Measurements from ENCODE around the gene MYO16. TPM values are rescaled to one million over a fixed set of nuclear protein-coding genes. Genes with fewer than 3 reads are reported as not detected.

Gene MYO16
- total RNA-seq, 2 experiments from 2014 or later, result 0.53 to 1.1 TPM

DNA sequence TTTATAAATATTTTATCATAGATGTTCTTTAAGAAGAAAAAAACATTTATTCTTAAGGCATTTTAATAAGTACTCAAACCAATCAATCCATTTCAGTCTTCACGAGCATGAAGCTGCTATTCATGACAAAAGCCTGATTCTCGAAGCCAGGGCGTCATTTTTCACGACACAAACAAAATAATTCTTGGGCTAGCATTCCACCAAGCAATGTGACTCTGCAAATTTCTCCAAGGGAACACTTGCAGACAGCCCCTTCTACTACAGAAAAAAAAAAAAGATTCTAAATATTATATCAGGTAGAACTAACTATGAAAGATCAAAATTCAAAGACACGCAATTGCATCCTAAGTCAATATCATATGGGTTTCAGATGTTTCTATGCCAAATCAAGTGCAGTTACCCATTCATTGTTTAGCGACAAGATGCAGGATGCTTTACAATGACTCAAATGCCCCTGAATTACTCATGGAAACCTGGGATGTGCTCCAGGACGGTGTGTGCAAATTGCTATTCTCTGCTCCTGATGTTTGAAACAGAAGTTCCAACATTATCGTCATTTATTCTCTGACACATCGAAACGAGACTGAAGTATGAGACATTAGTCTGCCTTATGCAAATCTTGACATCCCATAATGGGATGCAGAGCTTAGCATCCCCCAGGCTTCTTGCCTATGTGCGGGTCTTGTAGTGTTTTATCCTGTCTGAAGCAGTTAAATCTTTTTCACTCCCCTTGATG is 517.7 kb downstream of the MYO16 start:
- H3K9me3 Mint-ChIP-seq, result no peaks in the 10 kb centered on the region
- no peak overlapping the region for H3K27ac Mint-ChIP-seq
- POLR2A ChIA-PET, result no interaction called here

DNA sequence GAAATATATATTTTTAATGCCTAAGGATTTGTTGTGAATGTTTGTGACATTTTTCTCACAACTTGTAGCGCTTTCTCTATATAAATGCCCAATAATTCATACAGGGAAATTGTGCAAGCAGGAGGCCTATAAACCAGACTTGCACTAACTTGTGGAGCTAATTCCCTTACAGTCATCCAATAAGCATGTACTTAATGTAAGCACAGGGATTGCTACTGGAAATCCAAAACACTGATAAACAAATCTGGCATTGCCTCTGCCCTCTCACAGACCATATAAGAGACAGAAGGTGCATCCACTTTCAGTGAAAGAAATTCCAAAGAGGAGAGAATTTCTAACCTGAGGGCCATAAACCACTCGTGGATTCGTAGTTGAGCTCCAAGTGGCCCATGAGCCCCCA is 518.8 kb downstream of the MYO16 start:
- H3K4me3 Mint-ChIP-seq, result no peak overlapping the region
- DNase-seq (no peak), ATAC-seq (ENCODE audit: low read depth) (no peak)
- POLR2A ChIA-PET, result no interaction called here
- no peaks in the 10 kb centered on the region for H3K9me3 Mint-ChIP-seq
- no peaks in the 10 kb centered on the region for H3K36me3 Mint-ChIP-seq
- H3K27ac Mint-ChIP-seq, result no peak overlapping the region
- peaks cover 2% of the 10 kb centered on the region for H3K27me3 Mint-ChIP-seq
- H3K4me1 Mint-ChIP-seq, result no peaks in the 10 kb centered on the region

More for the DNA sequence above, 517.7 kb downstream of the MYO16 start:
- peaks cover 2% of the 10 kb centered on the region for H3K27me3 Mint-ChIP-seq
- DNase-seq (no peak), ATAC-seq (ENCODE audit: low read depth) (no peak)
- H3K4me3 Mint-ChIP-seq, result no peak overlapping the region
- no peaks in the 10 kb centered on the region for H3K36me3 Mint-ChIP-seq
- H3K4me1 Mint-ChIP-seq, result no peaks in the 10 kb centered on the region

DNA sequence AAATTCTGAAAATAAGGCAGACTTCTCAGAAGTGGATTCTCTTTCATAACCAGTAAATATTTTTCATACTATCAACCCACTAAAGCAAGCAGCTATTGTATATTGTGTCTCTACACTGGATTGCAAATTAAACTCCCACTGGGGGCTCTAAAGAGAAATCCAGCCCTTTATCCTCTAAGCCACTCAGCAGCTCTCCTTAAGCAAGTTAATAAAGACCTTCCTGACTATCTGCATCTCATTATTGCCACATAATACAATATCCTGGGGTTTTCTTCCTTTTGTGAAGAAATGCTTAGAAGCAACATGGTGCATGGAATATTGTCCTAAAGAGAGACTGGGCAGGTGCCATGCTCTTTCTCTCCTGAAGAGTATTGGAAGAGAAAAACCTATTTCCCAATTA is 521.3 kb downstream of the MYO16 start:
- H3K27ac Mint-ChIP-seq, result no peak overlapping the region
- H3K9me3 Mint-ChIP-seq, result no peaks in the 10 kb centered on the region
- H3K4me1 Mint-ChIP-seq, result no peaks in the 10 kb centered on the region
- no peak for DNase-seq
- H3K4me3 Mint-ChIP-seq, result no peak overlapping the region
- POLR2A ChIA-PET, result no interaction called here
- H3K27me3 Mint-ChIP-seq, result peaks cover 4% of the 10 kb centered on the region
- H3K36me3 Mint-ChIP-seq, result no peaks in the 10 kb centered on the region
- ATAC-seq (ENCODE audit: low read depth), result no peak

DNA sequence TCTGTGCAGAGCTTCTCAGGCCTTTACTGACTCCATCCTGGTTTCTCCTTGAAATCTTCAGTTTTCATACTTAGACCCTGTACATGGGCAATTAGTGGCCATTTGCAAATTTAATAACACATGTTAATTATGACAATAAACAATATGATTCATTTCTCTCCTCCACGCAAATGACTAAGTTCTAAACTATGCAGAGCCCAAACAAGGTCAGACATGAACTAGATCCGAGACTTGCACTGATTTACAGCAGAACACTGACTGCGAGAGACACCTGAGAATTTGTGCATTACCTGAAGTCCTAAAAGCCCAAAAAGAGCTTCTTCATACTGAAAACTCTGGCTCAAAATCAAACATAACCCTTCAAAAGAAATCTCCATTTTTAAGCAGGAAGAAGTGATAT is 521.8 kb downstream of the MYO16 start:
- ATAC-seq (ENCODE audit: low read depth) (no peak), DNase-seq (no peak)
- Mint-ChIP-seq H3K4me1 (no peaks in the 10 kb centered on the region), H3K36me3 (no peaks in the 10 kb centered on the region), H3K27me3 (peaks cover 4% of the 10 kb centered on the region), H3K27ac (no peak overlapping the region), H3K9me3 (no peaks in the 10 kb centered on the region), H3K4me3 (no peak overlapping the region)
- POLR2A ChIA-PET, result no interaction called here

DNA sequence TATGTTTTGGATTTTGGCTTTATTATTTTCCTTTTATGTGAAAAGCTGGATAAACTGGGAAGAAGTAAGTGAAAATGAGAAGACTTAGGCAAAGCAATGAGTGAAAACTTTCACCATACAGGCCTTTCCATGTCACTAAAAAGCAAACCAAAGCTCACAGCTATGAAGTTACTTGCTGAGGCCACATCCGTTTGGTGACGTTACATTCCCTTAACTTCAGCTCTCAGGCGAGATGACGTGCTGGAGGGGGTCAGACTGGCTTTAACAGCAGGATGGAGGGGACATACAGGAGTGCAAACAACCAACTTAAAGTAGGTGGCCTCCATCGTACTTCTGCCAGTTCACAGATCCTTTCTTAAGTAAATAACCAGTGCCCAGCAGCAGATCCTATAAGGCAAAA is 522.3 kb downstream of the MYO16 start:
- Mint-ChIP-seq H3K27me3 (peaks cover 4% of the 10 kb centered on the region), H3K27ac (no peak overlapping the region), H3K4me1 (no peaks in the 10 kb centered on the region), H3K36me3 (no peaks in the 10 kb centered on the region), H3K4me3 (no peak overlapping the region), H3K9me3 (no peaks in the 10 kb centered on the region)
- POLR2A ChIA-PET, result no interaction called here
- DNase-seq (no peak), ATAC-seq (ENCODE audit: low read depth) (no peak)

DNA sequence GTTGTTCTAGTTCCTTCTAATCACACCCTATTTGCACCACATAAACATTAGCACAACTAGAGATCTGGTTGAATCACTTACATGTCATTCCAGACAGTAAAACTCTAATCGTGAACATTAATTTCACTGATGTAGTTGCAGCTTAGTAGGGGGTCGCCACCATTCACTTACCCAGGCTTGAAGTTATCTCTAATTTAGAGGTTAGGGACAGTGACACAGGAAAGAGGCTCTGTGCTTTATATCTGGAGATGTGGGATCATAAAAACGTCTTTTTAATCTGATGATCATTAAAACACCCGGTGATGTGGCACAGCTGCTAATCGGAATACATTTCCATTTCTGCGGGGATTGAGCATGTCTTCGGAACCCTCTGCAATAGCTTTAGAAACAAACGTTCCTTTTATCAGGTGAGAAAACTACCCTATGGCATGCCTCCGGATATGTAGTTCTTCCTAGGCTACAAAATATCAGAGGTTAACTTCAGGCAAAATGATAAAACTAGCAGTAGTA is 523.0 kb downstream of the MYO16 start:
- POLR2A ChIA-PET, result no interaction called here
- no peak overlapping the region for H3K4me3 Mint-ChIP-seq
- H3K4me1 Mint-ChIP-seq, result no peaks in the 10 kb centered on the region
- no peaks in the 10 kb centered on the region for H3K9me3 Mint-ChIP-seq
- H3K27ac Mint-ChIP-seq, result no peak overlapping the region
- ATAC-seq (ENCODE audit: low read depth) (no peak), DNase-seq (no peak)
- H3K36me3 Mint-ChIP-seq, result no peaks in the 10 kb centered on the region
- H3K27me3 Mint-ChIP-seq, result peaks cover 4% of the 10 kb centered on the region

DNA sequence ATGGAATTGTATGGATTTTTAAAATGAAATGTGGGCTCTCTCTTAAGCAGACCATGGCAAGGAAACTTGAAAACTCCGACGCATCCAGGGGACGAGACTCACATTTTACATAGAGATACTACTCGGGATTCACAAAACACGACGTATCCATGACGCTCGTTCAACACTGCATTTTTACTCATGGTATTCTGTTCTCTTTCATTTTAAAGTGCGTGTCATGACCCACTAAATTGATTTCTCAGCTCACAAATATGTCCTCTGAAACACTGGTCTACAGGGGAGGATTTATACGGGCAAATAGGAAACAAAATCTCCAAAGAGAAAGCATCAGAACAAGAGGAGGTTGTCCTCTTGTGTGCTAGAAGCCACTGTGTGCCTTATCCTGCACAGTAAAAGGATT is 523.5 kb downstream of the MYO16 start:
- peaks cover 6% of the 10 kb centered on the region for H3K27me3 Mint-ChIP-seq
- no peak for ATAC-seq (ENCODE audit: low read depth)
- DNase-seq, result no peak
- no peak overlapping the region for H3K4me3 Mint-ChIP-seq
- H3K36me3 Mint-ChIP-seq, result no peaks in the 10 kb centered on the region
- no peaks in the 10 kb centered on the region for H3K4me1 Mint-ChIP-seq
- POLR2A ChIA-PET, result no interaction called here
- H3K27ac Mint-ChIP-seq, result no peak overlapping the region
- H3K9me3 Mint-ChIP-seq, result no peaks in the 10 kb centered on the region

DNA sequence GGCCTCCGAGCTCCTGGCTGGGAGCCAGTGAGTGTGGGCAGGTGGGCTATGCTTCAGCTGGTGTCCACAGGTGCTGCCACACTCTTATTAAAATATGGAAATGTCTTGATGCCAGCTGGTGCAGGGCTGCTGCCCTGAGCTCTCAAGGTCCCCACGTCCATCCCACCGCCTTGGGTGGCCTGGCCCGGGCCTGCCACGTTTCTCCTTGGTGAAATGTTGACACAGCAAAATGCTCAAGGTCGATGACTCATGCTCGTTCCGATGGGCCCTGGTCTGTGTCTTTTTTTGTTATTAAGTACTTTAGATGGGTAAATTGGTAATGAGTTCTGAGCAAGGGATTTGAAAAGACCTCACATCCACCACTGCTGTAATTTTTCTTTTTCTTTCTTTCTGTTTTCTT is 524.7 kb downstream of the MYO16 start:
- ATAC-seq (ENCODE audit: low read depth) (no peak), DNase-seq (no peak)
- Mint-ChIP-seq H3K36me3 (no peaks in the 10 kb centered on the region), H3K4me1 (no peaks in the 10 kb centered on the region), H3K9me3 (no peaks in the 10 kb centered on the region), H3K27ac (no peak overlapping the region), H3K27me3 (peaks cover 6% of the 10 kb centered on the region), H3K4me3 (no peak overlapping the region)
- POLR2A ChIA-PET, result no interaction called here

DNA sequence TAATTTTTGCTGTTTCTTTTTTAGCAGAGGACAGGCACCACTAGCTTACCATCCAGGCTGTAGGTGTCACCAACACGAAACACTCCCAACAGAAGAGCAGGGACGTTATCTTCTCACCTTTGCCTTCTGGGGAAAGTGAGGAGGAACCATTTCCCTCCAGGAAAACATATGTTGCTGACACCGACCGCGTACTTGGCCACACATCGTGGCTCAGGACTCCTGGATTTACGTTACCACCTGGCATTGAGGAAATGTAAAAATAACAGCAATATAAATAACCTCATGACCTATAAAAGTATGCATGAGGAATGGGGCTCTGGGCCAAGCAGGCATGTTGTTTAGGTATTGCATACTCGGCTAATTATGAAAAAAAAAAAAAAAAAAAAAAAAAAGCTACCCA is 525.1 kb downstream of the MYO16 start:
- DNase-seq, result no peak
- no peak for ATAC-seq (ENCODE audit: low read depth)
- Mint-ChIP-seq H3K9me3 (no peaks in the 10 kb centered on the region), H3K27me3 (peaks cover 6% of the 10 kb centered on the region), H3K36me3 (no peaks in the 10 kb centered on the region), H3K4me3 (no peak overlapping the region), H3K4me1 (no peaks in the 10 kb centered on the region), H3K27ac (no peak overlapping the region)
- POLR2A ChIA-PET, result no interaction called here

DNA sequence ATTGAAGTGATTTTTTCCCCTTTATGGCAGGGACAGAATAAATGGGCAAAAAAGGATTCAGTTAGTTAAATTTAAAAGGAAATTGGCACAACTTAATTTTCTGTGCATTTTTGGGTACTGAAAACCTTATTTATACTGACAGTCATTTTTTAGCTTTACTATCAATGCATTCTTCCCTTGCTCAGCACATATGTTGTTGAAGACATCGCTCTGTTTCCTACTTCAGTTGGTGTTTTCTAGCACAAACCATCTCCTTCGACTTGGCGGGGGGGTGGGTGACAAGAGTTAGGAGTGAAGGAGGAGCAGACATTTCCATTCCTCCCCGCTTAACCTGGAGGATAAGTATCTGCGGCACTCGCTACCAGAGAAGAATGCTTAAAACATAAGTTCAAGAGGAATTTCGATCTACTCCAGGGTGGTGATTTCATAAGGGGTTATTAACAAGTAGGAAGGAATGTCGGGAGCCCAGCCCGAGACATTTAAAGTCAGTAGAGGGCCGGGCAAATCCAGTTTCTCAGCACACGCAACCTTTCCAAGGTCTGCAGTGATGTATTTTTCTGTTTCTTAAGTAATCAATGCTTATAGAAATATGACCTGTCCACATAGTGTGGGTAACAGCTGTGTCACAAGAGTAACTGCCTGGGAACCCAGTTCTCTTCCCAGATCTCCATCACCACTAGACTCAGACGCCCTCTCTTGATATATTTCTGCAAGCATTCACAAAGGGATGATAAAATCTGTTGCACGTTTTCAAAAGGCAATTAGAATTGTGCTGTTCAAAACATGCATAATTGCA is 525.8 kb downstream of the MYO16 start:
- Mint-ChIP-seq H3K4me1 (no peaks in the 10 kb centered on the region), H3K27me3 (peaks cover 6% of the 10 kb centered on the region), H3K9me3 (no peaks in the 10 kb centered on the region), H3K27ac (no peak overlapping the region), H3K4me3 (no peak overlapping the region), H3K36me3 (no peaks in the 10 kb centered on the region)
- no peak for DNase-seq
- no peak for ATAC-seq (ENCODE audit: low read depth)
- POLR2A ChIA-PET, result no interaction called here

DNA sequence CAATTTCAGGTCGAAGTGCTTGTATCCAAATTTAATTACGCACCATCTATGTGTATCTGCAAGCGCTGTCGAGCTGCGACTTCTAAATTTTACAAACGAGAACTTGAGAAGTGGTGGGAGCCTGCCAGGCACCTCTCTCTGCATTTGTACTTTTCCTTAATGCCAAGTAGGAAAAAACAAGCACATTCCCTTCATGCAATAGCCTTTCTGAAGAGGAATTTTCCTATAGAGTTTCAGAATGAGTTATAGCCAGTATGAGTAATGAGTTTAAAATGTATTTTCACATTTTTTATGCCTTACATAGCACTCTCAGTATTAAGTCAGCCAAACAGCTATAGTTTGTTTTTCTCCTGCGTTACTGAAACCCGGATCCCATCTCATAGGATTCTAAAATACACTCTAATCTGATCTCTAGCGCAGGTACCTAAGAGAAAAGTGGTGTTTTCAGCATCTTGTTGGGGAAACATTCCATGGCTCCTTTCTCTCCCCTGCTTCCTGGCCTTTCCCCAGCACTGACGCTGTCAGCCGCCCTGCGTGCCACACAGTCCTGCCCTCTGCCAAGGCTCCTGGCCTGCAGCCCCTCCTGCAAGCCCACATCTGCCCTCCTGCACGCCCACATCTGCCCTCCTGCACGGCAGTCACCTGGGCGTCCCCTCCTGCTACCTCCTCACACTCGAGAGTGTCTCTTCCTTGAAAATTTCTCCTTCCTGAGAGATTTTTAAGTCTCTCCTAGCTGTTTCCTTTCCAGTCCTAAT is 526.9 kb downstream of the MYO16 start:
- Mint-ChIP-seq H3K4me1 (no peaks in the 10 kb centered on the region), H3K4me3 (no peak overlapping the region), H3K9me3 (no peaks in the 10 kb centered on the region), H3K36me3 (no peaks in the 10 kb centered on the region), H3K27ac (no peak overlapping the region), H3K27me3 (peaks cover 10% of the 10 kb centered on the region)
- no peak for ATAC-seq (ENCODE audit: low read depth)
- POLR2A ChIA-PET, result no interaction called here
- no peak for DNase-seq

DNA sequence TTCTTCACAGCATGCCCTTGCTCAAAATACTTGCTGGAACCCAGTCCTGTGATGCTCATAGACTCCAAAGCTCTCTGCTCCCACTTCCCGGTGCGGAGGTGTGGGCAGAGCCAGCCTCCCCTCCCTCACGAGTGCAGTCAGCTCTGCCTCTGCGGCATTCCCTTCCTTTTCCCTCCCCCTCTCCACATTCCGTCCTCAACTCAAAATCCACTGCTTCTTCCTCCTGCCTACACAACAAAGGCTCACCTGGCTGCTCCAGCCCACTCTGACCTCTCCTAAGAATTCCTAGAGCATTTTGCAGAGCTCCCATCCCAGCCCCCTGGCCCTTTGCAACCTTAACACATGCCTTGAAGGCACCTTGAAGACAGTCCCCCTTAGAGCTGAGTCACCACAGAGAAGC is 527.9 kb downstream of the MYO16 start:
- H3K27ac Mint-ChIP-seq, result no peak overlapping the region
- DNase-seq (no peak), ATAC-seq (ENCODE audit: low read depth) (no peak)
- H3K9me3 Mint-ChIP-seq, result no peaks in the 10 kb centered on the region
- H3K27me3 Mint-ChIP-seq, result peaks cover 10% of the 10 kb centered on the region
- no peaks in the 10 kb centered on the region for H3K36me3 Mint-ChIP-seq
- POLR2A ChIA-PET, result no interaction called here
- peaks cover under 1% of the 10 kb centered on the region for H3K4me1 Mint-ChIP-seq
- no peak overlapping the region for H3K4me3 Mint-ChIP-seq

DNA sequence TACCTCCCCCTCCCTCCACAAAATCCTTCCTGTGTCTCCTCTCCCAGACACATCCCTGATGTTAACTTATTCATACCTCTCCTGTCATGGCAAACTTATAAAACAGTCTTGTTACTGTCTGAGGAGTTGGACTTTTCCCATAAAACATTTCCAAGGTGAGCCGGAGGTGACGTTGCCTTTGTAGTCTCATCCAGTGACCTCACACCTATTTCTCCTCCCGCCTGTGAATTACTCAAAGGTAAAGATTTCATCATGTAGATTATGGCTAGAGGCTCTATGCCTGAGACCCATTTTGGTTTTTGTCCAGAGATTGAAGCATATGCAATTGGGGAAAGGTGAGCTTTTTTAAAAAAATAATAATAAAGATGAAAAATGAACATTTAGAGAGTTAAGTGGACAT is 529.0 kb downstream of the MYO16 start:
- Mint-ChIP-seq H3K9me3 (no peaks in the 10 kb centered on the region), H3K27ac (no peak overlapping the region), H3K36me3 (no peaks in the 10 kb centered on the region), H3K27me3 (peaks cover 14% of the 10 kb centered on the region), H3K4me1 (peaks cover 6% of the 10 kb centered on the region), H3K4me3 (no peak overlapping the region)
- ATAC-seq (ENCODE audit: low read depth), result no peak
- DNase-seq, result no peak
- POLR2A ChIA-PET, result no interaction called here
